Measurements from ENCODE around the gene XYLT2.

DNA sequence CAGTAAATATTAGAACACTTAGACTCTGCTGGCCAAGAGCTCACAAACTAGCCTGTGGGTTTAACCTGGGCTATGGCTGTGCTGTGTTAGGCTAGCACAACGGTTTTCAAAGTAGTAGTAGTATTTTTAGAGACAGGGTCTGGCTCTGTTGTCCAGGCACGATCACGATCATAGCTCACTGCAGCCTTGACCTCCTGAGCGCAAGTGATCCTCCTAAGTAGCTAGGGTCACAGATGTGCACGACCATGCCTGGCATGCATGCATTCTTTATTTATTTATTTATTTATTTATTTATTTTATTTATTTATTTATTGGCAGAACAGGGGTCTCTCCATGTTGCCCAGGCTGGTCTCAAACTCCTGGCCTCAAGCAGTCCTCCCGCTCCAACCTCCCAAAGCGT is 16.7 kb downstream of the XYLT2 start:
- TF ChIP-seq POLR2AphosphoS5 (IDR thresholded peaks at IDR 0.05; ENCODE audit: low read depth, low read length) (no peak), POLR2A (IDR thresholded peaks at IDR 0.05; ENCODE audit: low read depth, low read length) (no peak), TAF1 (IDR thresholded peaks at IDR 0.05; ENCODE audit: low read depth, low read length) (no peak), SPI1 (IDR thresholded peaks at IDR 0.05; ENCODE audit: low read depth, low read length) (no peak), POU2F2 (IDR thresholded peaks at IDR 0.05; ENCODE audit: low read depth, low read length) (no peak)

Measured in GM12891 (cell line).